HepG2 (cell line): ENCODE measurements around the gene RFC2. TPM values are rescaled to one million over a fixed set of nuclear protein-coding genes. Genes with fewer than 3 reads are reported as not detected.
A peak's percentile ranks its signal among the peaks of the same experiment; 100 is the strongest.

Source experiments
- ARID4A ChIP-seq: sonication (generic); formaldehyde crosslinking; IDR thresholded peaks from 2 replicates; pipeline ENCODE4 v1.5.0; 2020; ENCODE audit warnings: mild to moderate bottlenecking, missing genetic modification reagents, borderline replicate concordance
- CCAR2 ChIP-seq: fragments of 200-400 bp; formaldehyde crosslinking; optimal IDR thresholded peaks from 2 replicates; pipeline ENCODE3; 2018; ENCODE audit warnings: low read depth, mild to moderate bottlenecking, low read length, moderate library complexity
- HBP1 ChIP-seq: IDR thresholded peaks from 2 replicates; pipeline ENCODE4 v1.6.1; 2016; ENCODE audit warnings: low read depth, control low read depth
- PAXIP1 ChIP-seq: sonication (generic); formaldehyde crosslinking; conservative IDR thresholded peaks from 2 replicates; pipeline ENCODE4 v1.4.0; 2020; ENCODE audit warnings: mild to moderate bottlenecking, missing genetic modification reagents, moderate library complexity
- PRDM10 ChIP-seq: sonication (generic); formaldehyde crosslinking; IDR thresholded peaks from 2 replicates; pipeline ENCODE4 v1.4.0; 2020; ENCODE audit warnings: low read depth, missing genetic modification reagents
- SP5 ChIP-seq: IDR thresholded peaks from 2 replicates; pipeline ENCODE4 v1.6.1; 2016; ENCODE audit warnings: low read depth, borderline replicate concordance
- ZIK1 ChIP-seq: sonication (generic); formaldehyde crosslinking; IDR thresholded peaks from 2 replicates; pipeline ENCODE4 v1.5.0; 2020; ENCODE audit warnings: mild to moderate bottlenecking, low read depth, missing genetic modification reagents, borderline replicate concordance
- ZNF713 ChIP-seq: sonication (generic); formaldehyde crosslinking; IDR thresholded peaks from 2 replicates; pipeline ENCODE4 v1.4.0; 2020; ENCODE audit warnings: mild to moderate bottlenecking, missing genetic modification reagents
- polyA plus RNA-seq, 8 experiments: library from polyadenylated mRNA; depleted of rRNA in 3 of 8; stranded (reverse) in 7 of 8; unstranded in 1 of 8; fragments of >200 nt; fragmentation: Illumina TruSeq in 4 of 8; extraction: Trizol in 4 of 8; gene quantifications; 2 replicates each; pipeline versions ENCODE4 v1.2.1 to v1.2.3, GENCODE V29; 2011 to 2016; ENCODE audit warnings: low read depth in 4 of 8, missing spikeins in 1 of 8, mixed read lengths in 1 of 8; ENCODE audit not compliant: insufficient read depth in 1 of 8
- total RNA-seq, 5 experiments: library from RNA; depleted of rRNA; stranded (reverse); fragments of >200 nt; fragmentation: Illumina TruSeq; extraction: Trizol; gene quantifications; 2 replicates each; pipeline ENCODE4 v1.2.3, GENCODE V29; 2016; ENCODE audit warnings: low read depth in 1 of 5

Gene RFC2
- total and polyA plus RNA-seq, 2 of the 13 experiments (the other 11 are each of a cell fraction or from before 2014, with no cell fraction given), result 14.6 to 43.5 TPM

- TF ChIP-seq SP5 (CRISPR knock-in tag) (peak; percentile 36; the same call in 1 of the 2 replicates), CCAR2 (peak; percentile 57), PRDM10 (CRISPR knock-in tag) (peak; percentile 46; the same call in 1 of the 2 replicates), ZNF713 (no peak), PAXIP1 (CRISPR knock-in tag) (peak; percentile 46), ZIK1 (no peak), ARID4A (peak; percentile 40; the same call in 1 of the 2 replicates), HBP1 (CRISPR knock-in tag) (no peak)
These were observed 15.6 kb upstream of the RFC2 start (continued) for GRCh38 chr7:74269757-74270277.
